ENCODE data around the gene ZNF76. TPM values are rescaled to one million over a fixed set of nuclear protein-coding genes. Genes with fewer than 3 reads are reported as not detected.

ZNF76 gene
- total RNA-seq, 2 experiments from 2014 or later, result 39.4 to 41.6 TPM

DNA sequence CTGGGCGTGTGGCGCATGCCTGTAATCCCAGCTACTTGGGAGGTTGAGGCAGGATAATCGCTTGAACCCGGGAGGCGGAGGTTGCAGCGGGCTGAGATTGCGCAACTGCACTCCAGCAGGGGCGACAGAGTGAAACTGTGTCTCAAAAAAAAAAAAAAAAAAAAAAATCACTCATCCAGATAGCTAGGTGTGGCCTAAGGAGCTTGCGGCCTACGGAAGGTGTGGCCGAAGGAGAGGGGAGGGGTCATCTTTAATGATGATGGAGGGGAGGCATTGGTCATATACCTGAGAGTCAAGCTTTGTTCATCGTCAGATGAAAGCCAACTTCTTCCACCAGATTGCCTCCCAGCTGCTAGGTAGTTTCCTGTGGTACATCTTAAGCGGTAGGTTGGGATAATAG is 82.0 kb downstream of the ZNF76 start:
- Mint-ChIP-seq H3K4me1 (ENCODE audit: low read depth) (peaks cover 52% of the 10 kb centered on the region), H3K27ac (no peak overlapping the region)

GRCh38 chr6:35342258-35343091 is 82.9 kb downstream of the ZNF76 start, which contains the start of gene PPARD:
Gene PPARD, plus strand, starts transcription at chr6:35342558. Its CDS starts 68,530 bp downstream, at chr6:35411088.
- POLR2A ChIA-PET, result interaction anchor here (0.7 to 2.7 kb wide), 7 partner anchors 33 to 125 kb away, joined by 3 to 11 read pairs (median 6); partner anchors contain the start of genes FANCE and RPL10A
- no peaks in the 10 kb centered on the region for H3K9me3 Mint-ChIP-seq (ENCODE audit: insufficient read depth)
- peak within 1 kb of the TSS; percentile 90 for H3K4me3 Mint-ChIP-seq
- H3K27me3 Mint-ChIP-seq (ENCODE audit: low read depth), result peaks cover 4% of the 10 kb centered on the region
- ATAC-seq (peak; percentile 99), DNase-seq (peak; percentile 98)
- peaks cover 37% of the 10 kb centered on the region for H3K36me3 Mint-ChIP-seq (ENCODE audit: low read depth)
- peak within 1 kb of the TSS; percentile 92 for H3K27ac Mint-ChIP-seq
- peaks cover 51% of the 10 kb centered on the region for H3K4me1 Mint-ChIP-seq (ENCODE audit: low read depth)
- CTCF ChIA-PET, result interaction anchor here (0.6 to 6.9 kb wide), 26 partner anchors 9 to 696 kb away, joined by 3 to 192 read pairs (median 6); partner anchors contain the start of genes DEF6, FANCE and RPL10A

More for the DNA sequence above, 82.0 kb downstream of the ZNF76 start:
- CTCF ChIA-PET, result interaction anchor here (0.6 to 6.9 kb wide), 25 partner anchors 8 to 697 kb away, joined by 3 to 192 read pairs (median 5); partner anchors contain the start of genes DEF6, FANCE and RPL10A
- Mint-ChIP-seq H3K9me3 (ENCODE audit: insufficient read depth) (no peaks in the 10 kb centered on the region), H3K36me3 (ENCODE audit: low read depth) (peaks cover 30% of the 10 kb centered on the region), H3K27me3 (ENCODE audit: low read depth) (peaks cover 13% of the 10 kb centered on the region), H3K4me3 (no peak overlapping the region)
- ATAC-seq (no peak), DNase-seq (no peak)
- POLR2A ChIA-PET, result interaction anchor here (1.0 to 2.7 kb wide), 5 partner anchors 45 to 126 kb away, joined by 3 to 7 read pairs (median 6); partner anchors contain the start of genes FANCE and RPL10A

GRCh38 chr6:35343092-35343834 is 83.7 kb downstream of the ZNF76 start:
- no peak for ATAC-seq
- H3K4me3 Mint-ChIP-seq, result peak overlapping the region; percentile 90
- H3K4me1 Mint-ChIP-seq (ENCODE audit: low read depth), result peaks cover 52% of the 10 kb centered on the region
- peaks cover 2% of the 10 kb centered on the region for H3K27me3 Mint-ChIP-seq (ENCODE audit: low read depth)
- no peak for DNase-seq
- no peaks in the 10 kb centered on the region for H3K9me3 Mint-ChIP-seq (ENCODE audit: insufficient read depth)
- peak overlapping the region; percentile 86 for H3K27ac Mint-ChIP-seq
- peaks cover 39% of the 10 kb centered on the region for H3K36me3 Mint-ChIP-seq (ENCODE audit: low read depth)
- ChIA-PET POLR2A (interaction anchor here (0.6 to 2.7 kb wide), 6 partner anchors 84 to 1117 kb away, joined by 3 to 11 read pairs (median 6); partner anchors contain the start of genes FANCE, RPL10A and ZNF76), CTCF (interaction anchor here (0.8 to 6.9 kb wide), 15 partner anchors 15 to 124 kb away, joined by 3 to 192 read pairs (median 10); partner anchors contain the start of genes DEF6, FANCE and RPL10A)

- Mint-ChIP-seq H3K27ac (peak overlapping the region; percentile 4), H3K27me3 (ENCODE audit: low read depth) (no peaks in the 10 kb centered on the region), H3K9me3 (ENCODE audit: insufficient read depth) (no peaks in the 10 kb centered on the region), H3K4me3 (peak overlapping the region; percentile 90), H3K4me1 (ENCODE audit: low read depth) (peaks cover 58% of the 10 kb centered on the region), H3K36me3 (ENCODE audit: low read depth) (peaks cover 44% of the 10 kb centered on the region)
- DNase-seq (no peak), ATAC-seq (no peak)
- ChIA-PET POLR2A (interaction anchor here (0.6 to 2.7 kb wide), 5 partner anchors 85 to 1118 kb away, joined by 3 to 11 read pairs (median 5); partner anchors contain the start of genes FANCE and ZNF76), CTCF (interaction anchor here (0.8 to 6.9 kb wide), 14 partner anchors 12 to 123 kb away, joined by 3 to 192 read pairs (median 6); partner anchors contain the start of genes DEF6, FANCE and RPL10A)
These were observed 84.5 kb downstream of the ZNF76 start for GRCh38 chr6:35343835-35344550.

Other genes starting within 250 kb of the ZNF76 start
- not detected for gene TCP11, start 118.4 kb upstream of the ZNF76 start, total RNA-seq
- under 1 TPM in 1 of 2 experiments, not detected in 1; 0.03 TPM for gene SCUBE3, start 45.8 kb upstream of the ZNF76 start, total RNA-seq
- 100 to 1,000 TPM; 191 to 195 TPM for gene DEF6, start 38.1 kb downstream of the ZNF76 start, total RNA-seq
- gene PPARD, start 82.8 kb downstream of the ZNF76 start, total RNA-seq, result 10 to 100 TPM; 36.3 to 36.7 TPM
- gene FANCE, start 192.6 kb downstream of the ZNF76 start, total RNA-seq, result 10 to 100 TPM; 20.4 to 21.9 TPM
- gene RPL10A, start 208.7 kb downstream of the ZNF76 start, total RNA-seq, result 1,000 to 10,000 TPM; 1,398 to 1,443 TPM
- gene TEAD3, start 237.3 kb downstream of the ZNF76 start, total RNA-seq, result under 1 TPM; 0.18 to 0.21 TPM

Data from activated CD8-positive, alpha-beta T cell treated with anti-CD3 and anti-CD28 coated beads, Interleukin-2, amount 10 ng/mL, durations not matched to agents 7 days and 5 days (primary cell).